ENCODE results near the gene GRM8. TPM values are rescaled to one million over a fixed set of nuclear protein-coding genes. Genes with fewer than 3 reads are reported as not detected.

Gene GRM8
- total RNA-seq, 1 experiment from 2014 or later = 0.80 TPM

DNA sequence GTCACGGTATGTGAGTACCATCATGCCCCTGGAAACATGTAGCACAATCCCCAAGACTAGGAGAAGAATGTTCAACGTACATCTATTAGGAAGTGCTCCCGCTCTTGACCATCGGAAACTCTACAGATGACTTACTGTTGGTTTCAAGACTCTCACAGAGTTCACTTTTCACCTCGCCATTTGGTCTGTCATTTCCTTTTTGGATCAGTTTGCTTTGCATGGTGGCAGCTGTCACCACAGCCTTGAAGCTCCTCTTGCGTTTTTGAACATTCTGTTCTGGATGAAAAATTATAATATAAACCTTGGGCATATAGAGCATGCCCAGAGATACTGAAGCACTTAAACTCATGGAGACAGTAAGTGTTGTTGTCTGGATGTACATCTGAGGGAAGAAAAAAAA is 806.8 kb downstream of the GRM8 start:
- no TSS peak for BruUV-seq (replicated peaks)

DNA sequence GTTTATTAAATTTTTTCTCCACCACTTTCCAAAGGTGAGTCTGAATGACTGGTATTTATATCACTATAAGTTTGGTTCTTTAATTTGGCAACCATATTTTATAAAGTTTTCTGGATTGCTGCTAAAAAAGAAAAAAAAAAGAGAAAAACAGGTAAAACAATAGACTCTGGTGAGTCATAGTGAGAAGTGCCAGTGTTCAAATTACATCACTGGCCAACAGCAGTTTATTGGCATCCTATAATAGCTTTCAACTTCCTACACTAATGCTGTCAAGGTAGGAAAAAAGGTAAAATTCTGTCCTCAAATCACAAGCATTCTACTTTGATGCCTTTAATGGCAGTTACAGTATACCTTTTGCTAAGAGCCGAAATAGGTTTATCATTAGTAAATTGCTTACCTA is 808.8 kb downstream of the GRM8 start:
- Histone ChIP-seq H3K9me3 (ENCODE audit: low read depth, low read length, poor library complexity, severe bottlenecking) (no peaks in the 10 kb centered on the region), H3K27ac (ENCODE audit: low read depth, low read length, poor library complexity, severe bottlenecking) (no peak overlapping the region), H3K4me3 (ENCODE audit: low read depth, low read length, poor library complexity, severe bottlenecking) (no peak overlapping the region), H3K36me3 (ENCODE audit: insufficient read depth, low read length, poor library complexity, severe bottlenecking) (no peaks in the 10 kb centered on the region), H3K27me3 (replicated peaks; ENCODE audit: insufficient read depth, low read depth, low read length, poor library complexity) (no peaks in the 10 kb centered on the region), H3K4me1 (ENCODE audit: insufficient read depth, low read length, poor library complexity, severe bottlenecking) (peaks cover 8% of the 10 kb centered on the region)
- CTCF ChIA-PET = no interaction called here
- DNase-seq (ENCODE audit: low spot score) = no peak
- POLR2A ChIA-PET (ENCODE audit: low non-redundant PET) = no interaction called here
- intact Hi-C loops (cut with micrococcal nuclease; ENCODE audit: unreplicated experiment) = no loop called here
- TF ChIP-seq, protein P1, sequence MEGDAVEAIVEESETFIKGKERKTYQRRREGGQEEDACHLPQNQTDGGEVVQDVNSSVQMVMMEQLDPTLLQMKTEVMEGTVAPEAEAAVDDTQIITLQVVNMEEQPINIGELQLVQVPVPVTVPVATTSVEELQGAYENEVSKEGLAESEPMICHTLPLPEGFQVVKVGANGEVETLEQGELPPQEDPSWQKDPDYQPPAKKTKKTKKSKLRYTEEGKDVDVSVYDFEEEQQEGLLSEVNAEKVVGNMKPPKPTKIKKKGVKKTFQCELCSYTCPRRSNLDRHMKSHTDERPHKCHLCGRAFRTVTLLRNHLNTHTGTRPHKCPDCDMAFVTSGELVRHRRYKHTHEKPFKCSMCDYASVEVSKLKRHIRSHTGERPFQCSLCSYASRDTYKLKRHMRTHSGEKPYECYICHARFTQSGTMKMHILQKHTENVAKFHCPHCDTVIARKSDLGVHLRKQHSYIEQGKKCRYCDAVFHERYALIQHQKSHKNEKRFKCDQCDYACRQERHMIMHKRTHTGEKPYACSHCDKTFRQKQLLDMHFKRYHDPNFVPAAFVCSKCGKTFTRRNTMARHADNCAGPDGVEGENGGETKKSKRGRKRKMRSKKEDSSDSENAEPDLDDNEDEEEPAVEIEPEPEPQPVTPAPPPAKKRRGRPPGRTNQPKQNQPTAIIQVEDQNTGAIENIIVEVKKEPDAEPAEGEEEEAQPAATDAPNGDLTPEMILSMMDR (conservative IDR thresholded peaks at IDR 0.05; ENCODE audit: low read depth, low read length) = no peak
- no peak for TF ChIP-seq EZH2 (IDR thresholded peaks at IDR 0.05; ENCODE audit: borderline replicate concordance, low read depth, low read length, poor library complexity, severe bottlenecking)
- no TSS peak for BruUV-seq (replicated peaks)

More for the DNA sequence above, 806.8 kb downstream of the GRM8 start:
- CTCF ChIA-PET = no interaction called here
- DNase-seq (ENCODE audit: low spot score) = no peak
- no peak for TF ChIP-seq EZH2 (IDR thresholded peaks at IDR 0.05; ENCODE audit: borderline replicate concordance, low read depth, low read length, poor library complexity, severe bottlenecking)
- TF ChIP-seq, protein P1 (conservative IDR thresholded peaks at IDR 0.05; ENCODE audit: low read depth, low read length) = no peak
- Histone ChIP-seq H3K4me3 (ENCODE audit: low read depth, low read length, poor library complexity, severe bottlenecking) (no peak overlapping the region), H3K27me3 (replicated peaks; ENCODE audit: insufficient read depth, low read depth, low read length, poor library complexity) (no peaks in the 10 kb centered on the region), H3K27ac (ENCODE audit: low read depth, low read length, poor library complexity, severe bottlenecking) (no peak overlapping the region), H3K9me3 (ENCODE audit: low read depth, low read length, poor library complexity, severe bottlenecking) (no peaks in the 10 kb centered on the region), H3K36me3 (ENCODE audit: insufficient read depth, low read length, poor library complexity, severe bottlenecking) (no peaks in the 10 kb centered on the region), H3K4me1 (ENCODE audit: insufficient read depth, low read length, poor library complexity, severe bottlenecking) (peaks cover 8% of the 10 kb centered on the region)
- intact Hi-C loops (cut with micrococcal nuclease; ENCODE audit: unreplicated experiment) = no loop called here
- POLR2A ChIA-PET (ENCODE audit: low non-redundant PET) = no interaction called here

DNA sequence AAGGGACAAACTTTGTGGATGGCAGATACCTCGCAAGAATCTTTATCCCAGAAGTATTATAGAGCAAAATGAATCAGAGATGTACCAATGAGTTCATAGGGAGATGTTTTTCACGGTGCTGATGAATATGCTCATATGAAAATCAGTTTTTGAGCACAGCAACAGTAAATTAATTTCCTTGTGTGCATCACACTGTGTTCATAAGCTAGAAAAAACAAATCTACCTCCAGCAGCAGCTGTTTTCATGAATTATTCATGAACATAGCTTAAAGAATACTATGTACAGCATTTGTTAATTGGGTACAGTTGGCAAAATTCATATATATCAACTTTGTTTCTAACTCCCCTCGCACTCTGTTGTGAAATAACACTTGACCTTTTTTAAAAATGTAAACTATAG is 809.8 kb downstream of the GRM8 start:
- POLR2A ChIA-PET (ENCODE audit: low non-redundant PET) = no interaction called here
- CTCF ChIA-PET = interaction anchor here (0.5 kb wide), 1 partner anchor 7 kb away, joined by 3 read pairs; no protein-coding TSS in a partner anchor
- intact Hi-C loops (cut with micrococcal nuclease; ENCODE audit: unreplicated experiment) = no loop called here
- H3K36me3 ChIP-seq (ENCODE audit: insufficient read depth, low read length, poor library complexity, severe bottlenecking) = no peaks in the 10 kb centered on the region
- DNase-seq (ENCODE audit: low spot score) = no peak
- H3K4me3 ChIP-seq (ENCODE audit: low read depth, low read length, poor library complexity, severe bottlenecking) = no peak overlapping the region
- TF ChIP-seq, protein P1 (conservative IDR thresholded peaks at IDR 0.05; ENCODE audit: low read depth, low read length) = no peak
- no peak for TF ChIP-seq EZH2 (IDR thresholded peaks at IDR 0.05; ENCODE audit: borderline replicate concordance, low read depth, low read length, poor library complexity, severe bottlenecking)
- H3K9me3 ChIP-seq (ENCODE audit: low read depth, low read length, poor library complexity, severe bottlenecking) = no peaks in the 10 kb centered on the region
- no peaks in the 10 kb centered on the region for H3K27me3 ChIP-seq (replicated peaks; ENCODE audit: insufficient read depth, low read depth, low read length, poor library complexity)
- peaks cover 7% of the 10 kb centered on the region for H3K4me1 ChIP-seq (ENCODE audit: insufficient read depth, low read length, poor library complexity, severe bottlenecking)
- no peak overlapping the region for H3K27ac ChIP-seq (ENCODE audit: low read depth, low read length, poor library complexity, severe bottlenecking)
- no TSS peak for BruUV-seq (replicated peaks)
